HG03460 (cell line): ENCODE results near the gene RABGAP1L.
"Not testable (repeated sequence)": the region's sequence is repeated elsewhere in the genome, so short reads cannot be mapped to it uniquely, and the experiment has no call there.

Source experiments
- ATAC-seq: cut with Tn5 transposase; IDR thresholded peaks from one replicate; pipeline ENCODE4 v1.9.1; 2021; ENCODE audit not compliant: unreplicated experiment

The RABGAP1L gene

DNA sequence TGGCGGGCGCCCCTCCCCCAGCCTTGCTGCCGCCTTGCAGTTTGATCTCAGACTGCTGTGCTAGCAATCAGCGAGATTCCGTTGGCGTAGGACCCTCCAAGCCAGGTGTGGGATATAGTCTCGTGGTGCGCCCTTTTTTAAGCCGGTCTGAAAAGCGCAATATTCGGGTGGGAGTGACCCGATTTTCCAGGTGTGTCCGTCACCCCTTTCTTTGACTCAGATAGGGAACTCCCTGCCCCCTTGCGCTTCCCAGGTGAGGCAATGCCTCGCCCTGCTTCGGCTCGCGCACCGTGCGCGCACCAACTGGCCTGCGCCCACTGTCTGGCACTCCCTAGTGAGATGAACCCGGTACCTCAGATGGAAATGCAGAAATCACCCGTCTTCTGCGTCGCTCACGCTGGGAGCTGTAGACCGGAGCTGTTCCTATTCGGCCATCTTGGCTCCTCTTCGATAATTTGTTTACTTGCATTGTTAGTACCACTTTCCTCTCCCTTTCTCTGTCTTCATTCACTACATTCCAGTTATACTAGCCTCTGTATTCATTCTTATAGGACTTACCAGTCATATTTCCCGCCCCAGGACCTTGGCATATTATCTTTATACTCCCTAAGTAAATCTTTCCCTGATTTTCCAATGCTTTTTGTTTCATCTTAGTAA is 79.7 kb downstream of the RABGAP1L start:
- ATAC-seq = not testable (repeated sequence)

DNA sequence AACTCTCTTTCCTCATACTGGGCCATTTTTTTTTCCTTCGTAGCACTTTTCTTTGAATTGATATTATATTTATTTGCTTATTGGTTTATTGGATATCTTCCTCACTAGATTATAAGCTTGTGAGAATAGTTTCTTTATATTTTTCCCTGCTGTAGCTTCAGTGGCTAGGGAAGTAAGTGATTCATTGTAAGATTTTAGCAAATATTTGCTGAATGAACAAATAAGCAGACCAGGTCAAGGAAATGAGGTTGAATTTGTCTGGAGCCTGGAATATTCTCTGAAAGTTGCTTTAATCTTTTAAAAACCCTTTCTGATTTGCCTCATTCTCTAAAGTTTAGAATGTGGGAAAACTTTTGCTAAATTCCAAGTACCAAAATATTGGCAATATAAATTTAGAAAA is 80.2 kb downstream of the RABGAP1L start:
- ATAC-seq = no peak

DNA sequence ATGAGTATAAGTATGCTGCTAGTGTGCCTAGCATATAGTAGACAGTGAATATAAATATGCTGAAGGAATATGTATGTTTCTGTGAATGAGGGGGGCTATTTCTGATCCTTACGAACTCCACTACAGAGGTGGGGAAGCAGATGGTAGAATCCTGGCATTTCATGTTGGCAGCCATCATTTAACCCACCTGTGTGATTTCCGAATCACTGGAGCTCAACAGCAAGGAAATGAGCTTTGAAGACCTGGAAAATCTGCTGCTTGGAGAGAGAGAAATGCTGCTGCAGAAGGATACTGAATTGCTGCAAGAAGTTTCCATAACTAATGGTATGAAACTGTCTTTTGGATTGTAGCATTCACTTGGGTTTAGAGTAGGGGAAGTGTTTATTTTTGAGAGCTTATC is 83.5 kb downstream of the RABGAP1L start:
- ATAC-seq = no peak

DNA sequence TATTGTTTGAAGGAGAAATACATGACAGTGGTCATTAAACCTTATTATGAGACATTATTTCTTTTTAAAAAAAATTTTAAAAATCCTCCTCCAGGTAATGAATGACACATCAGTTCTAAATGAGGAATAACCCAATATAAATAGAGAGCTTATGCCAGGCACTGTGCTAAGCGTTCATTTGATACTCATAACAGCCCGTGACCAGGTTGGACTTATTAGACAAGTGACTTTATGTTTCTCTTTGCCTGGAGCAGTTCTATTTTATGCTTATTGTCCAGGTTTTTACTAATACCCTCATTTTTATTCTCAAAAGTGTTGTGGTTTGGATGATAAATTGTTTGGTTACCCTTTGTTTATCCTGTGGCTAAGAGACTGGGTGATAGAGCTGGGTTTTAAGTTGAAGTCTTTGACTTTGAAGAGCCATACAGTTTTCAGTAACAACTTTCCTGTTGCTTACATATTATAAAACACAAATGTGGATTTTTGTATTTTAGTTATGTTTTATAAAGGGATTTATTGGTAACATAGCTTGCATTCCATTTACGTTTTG is 84.2 kb downstream of the RABGAP1L start:
- no peak for ATAC-seq

DNA sequence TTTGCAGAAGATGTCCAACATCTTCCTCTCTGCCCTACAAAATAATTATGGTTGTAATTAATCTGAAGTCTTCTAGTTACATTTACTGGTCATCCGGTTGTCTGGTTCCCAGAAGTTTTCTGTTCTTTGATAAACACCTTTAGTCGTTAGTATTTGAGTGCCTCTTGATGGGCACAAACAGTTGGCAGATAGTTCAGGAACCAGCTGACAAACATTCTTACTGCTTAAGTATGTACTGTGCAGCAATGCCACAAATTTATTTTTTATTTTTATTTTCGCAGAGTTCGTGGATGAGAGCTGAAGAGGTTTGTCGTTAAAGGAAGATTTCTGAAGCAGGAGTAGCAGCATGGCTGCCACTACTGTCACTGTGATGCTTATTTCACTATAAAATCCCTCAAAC is 84.7 kb downstream of the RABGAP1L start:
- no peak for ATAC-seq

DNA sequence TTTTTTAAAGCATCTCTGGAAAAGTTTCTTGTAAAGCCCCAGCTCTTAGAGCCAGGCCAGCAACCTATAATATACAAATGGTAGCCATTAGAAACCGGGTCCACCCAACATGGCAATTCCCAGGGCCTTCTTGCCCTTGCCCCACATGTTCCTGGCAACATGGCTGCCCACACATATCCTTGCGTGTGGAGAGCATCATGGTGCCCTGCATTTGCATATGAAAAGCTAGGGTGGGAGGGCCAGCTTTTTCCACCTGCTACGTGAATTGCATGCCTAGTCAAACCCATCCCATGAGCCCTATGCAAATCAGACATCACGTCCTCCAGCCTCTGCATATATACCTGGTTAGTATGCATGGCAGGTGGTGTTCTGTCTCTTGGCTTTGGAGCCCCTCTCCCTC is 88.2 kb downstream of the RABGAP1L start:
- ATAC-seq = no peak

DNA sequence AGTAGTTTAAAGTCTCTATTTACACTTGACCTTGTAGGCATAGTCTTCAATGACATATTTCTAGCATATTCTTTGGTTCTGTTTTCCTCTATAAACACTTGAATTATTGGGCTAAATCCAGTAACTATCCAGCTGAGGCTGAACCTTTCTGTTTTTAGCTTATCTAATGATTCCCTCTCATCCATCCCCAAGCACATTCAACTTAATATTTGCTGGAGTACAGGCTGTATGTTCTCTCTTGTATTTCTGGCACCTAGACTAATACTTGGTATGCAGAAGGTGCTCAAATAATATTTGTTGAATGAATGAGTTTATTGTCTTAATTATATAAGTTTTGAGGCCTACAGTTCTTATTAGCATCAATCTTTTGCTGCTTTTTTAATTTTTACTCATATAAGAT is 88.7 kb downstream of the RABGAP1L start:
- no peak for ATAC-seq

DNA sequence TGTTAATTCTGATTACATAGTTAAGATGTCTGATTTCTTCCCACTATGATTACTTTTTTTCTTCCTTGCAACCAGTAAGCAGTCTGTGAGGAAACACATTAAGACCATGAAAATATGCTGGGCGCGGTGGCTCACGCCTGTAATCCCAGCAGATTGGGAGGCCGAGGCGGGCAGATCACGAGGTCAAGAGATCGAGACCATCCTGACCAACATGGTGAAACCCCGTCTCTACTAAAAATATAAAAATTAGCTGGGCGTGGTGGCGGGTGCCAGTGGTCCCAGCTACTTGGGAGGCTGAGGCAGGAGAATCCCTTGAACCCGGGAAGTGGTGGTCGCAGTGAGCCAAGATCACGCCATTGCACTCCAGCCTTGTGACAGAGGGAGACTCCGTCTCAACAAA is 97.1 kb downstream of the RABGAP1L start:
- ATAC-seq = not testable (repeated sequence)

DNA sequence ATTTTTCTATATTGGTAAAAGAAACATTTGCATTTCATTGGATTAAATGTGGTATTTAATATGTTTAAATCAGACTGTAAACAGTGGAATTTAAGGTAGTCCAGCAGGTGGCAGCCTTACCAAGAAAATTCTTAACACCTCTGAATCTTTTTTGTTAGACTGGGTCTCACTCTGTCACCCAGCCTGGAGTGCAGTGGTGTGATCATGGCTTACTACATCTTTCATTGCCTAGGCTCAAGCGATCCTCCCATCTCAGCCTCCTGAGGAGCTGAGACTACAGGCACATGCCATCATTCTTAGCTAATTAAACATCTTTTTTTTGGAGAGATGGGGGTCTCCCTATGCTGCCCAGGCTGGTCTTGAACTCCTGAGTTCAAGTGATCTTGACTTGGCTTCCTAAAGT is 98.8 kb downstream of the RABGAP1L start:
- no peak for ATAC-seq

DNA sequence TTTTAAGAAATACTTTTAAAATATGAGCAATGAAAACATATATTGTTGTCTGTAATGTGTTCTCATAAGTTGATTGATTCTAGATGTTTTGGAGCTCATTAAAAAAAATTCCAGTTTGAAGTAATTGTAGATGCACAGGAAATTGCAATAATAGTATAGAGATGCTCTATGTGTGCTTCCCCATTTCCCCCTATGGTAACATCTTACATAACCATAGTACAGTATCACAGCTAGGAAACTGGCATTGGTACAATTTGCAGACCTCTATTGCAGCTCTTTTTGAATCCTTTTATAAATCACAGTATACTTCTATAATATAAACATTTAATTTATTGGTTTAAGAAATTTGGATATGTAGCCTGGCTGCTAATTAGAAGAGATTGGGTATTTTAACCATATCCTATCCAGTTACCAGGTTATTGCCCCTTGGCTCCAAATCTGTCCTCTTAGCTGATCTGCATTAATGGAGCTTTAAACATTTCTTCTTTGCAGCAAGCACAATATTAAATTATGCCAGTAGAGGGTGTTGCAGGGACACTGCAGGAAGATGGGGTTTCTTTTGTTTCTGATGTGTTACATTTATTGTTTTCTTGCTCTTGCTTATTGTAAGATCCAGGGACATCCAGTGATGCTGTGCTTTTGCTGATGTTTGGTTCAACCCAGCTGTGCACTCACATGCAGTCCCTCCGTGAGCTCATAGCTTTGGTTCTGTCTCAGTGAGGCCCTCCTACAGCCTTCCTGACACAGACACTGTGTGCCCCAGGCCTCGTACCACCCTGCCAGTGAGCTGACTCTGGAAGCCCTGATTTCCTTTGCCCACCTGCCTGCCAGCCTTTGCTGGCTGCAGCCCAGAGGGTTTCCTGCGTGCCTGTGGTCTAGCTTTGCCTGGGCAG is 103.3 kb downstream of the RABGAP1L start:
- ATAC-seq = no peak

DNA sequence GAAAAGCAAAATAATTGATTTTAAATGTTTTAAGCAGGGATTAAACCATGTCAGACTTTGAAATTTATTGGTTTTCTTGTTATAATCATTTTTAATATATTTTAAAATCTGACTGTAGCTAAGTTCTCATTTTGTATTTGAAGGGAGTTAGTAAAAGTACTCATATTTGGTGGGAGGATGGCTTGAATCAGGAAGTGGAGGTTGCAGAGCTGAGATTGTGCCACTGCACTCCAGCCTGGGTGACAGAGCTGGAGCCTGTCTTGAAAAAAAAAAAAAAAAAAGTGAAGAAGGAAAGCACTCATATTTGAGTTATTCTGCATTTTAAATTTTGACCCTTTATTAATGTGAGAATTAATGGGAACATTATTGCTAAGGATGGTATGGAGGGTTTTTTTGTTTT is 106.0 kb downstream of the RABGAP1L start:
- ATAC-seq = no peak

DNA sequence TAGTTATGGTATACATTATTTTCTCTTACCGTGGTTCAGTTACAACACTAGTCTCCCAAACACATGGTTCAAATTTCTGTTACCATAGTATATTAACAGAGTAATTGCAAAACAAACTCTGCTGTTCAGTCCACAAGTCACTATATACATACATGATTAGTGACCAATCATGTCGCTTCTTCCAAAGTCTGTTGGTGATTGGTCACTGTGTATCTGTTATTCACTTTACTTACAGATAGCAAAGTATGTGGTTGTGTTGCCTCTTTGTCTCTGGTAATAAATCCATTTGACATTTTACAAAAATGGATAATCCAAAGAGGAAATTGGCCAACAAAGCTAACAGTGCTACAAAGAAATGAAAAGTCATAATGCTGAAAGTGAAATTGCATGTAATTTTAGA is 107.2 kb downstream of the RABGAP1L start:
- ATAC-seq = no peak

DNA sequence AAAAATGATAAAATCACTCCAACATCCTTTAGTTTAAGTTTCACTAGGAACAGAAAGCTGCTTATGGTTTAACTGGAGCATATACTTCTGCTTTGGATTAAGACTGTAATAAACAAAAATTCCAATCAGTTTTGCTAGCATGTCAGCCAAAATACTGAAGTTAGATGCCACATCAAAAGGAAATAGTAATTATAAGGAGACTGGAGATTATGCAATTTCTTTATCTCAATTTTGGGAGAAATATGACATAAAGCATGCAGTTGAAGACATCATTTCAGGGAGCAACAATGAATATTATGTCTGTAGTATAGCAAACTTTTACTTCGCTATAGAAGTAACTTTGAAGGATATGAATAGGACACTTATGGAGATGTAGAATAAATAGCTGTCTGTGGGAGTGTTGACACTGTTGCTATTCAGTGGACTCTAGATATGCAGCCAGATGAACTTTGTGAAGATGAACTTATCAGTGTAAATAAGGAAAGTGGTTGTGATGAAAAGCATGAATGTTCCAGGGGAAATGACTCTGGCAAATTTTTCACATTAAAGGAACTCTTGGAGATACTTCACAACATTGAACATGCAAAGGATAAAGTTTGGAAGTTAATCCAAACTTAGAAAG is 107.8 kb downstream of the RABGAP1L start:
- no peak for ATAC-seq

DNA sequence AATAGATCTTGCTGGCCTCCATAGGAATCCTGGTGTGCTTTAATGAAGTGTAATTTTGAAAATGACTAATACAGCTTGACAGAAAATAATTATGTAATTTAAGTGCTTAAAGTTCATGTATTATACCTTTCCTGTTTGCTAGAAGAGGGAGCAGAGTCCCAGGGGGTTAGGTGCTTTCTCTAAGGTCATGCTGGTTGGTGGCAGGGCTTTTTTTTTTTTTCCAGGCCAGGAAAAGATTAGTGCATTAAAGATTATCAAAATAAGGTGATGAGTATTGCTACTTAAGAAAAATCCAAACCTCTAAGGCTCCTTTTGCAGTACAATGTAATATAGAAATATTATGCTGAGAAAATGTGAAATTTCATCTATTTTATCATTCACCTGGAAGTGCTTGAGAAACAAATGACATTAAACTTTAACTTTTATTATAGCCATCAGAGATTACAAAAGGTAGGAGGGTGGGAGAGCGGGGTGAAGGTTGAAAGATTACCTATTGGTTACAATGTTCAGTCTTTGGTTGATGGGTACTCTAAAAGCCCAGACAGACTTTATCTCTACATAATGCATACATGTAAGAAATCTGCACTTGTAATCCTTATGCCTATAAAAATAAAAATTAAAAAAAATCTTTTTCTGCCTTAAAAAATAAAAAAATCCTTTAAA is 110.8 kb downstream of the RABGAP1L start:
- no peak for ATAC-seq

DNA sequence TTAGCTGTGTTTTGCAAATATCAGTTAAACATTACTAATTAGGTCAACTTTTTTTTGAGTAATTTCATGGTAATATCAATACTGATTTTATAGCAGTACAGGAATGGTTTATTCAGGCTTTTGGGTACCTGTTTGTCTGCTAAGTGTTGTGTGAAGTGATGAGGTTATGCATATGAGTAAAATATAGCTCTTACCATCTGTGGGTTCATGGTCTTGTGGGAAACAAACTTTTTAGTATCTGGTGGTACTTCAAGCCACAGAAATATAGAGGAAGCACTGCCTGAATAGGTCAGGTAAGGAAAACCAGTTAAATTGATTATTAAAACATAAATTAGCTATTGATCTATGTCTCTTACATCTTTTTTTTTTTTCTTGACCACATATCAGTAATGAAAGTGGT is 113.9 kb downstream of the RABGAP1L start:
- no peak for ATAC-seq

DNA sequence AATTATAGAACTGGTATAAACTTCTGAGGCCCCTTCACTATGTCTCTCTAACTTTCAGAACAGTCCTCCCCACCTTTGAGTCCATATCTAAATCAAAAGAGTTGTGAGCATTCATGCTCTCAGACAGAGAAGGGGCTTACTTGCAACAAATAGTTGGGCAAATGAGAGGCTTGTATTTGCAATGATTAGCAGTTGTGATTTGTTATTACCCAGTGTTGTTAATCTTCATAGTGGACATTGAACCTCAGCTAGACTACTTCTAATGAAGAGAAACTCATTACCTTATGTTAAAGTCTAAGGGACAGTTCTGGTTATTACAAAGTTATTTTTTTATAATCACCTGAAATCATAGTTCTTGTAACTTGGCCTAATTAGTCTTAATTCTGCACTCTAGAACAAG is 114.5 kb downstream of the RABGAP1L start:
- ATAC-seq = no peak

DNA sequence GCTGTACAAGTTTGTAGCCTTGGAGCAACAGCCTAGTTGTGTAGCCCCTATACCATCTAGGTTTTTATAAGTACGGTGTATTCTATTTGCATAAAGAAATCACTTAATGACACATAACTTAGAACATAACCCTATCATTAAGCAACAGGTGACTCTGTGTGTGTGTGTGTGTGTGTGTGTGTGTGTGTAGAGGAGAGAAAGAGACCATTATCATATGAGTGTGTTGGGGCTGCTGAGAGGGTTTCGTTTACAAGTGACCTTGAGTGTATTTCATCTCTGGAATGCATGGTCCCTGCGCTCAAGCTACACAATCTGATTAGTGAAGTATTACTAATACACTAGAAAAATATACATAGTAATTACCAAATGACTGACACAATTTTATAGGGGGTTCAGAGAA is 115.1 kb downstream of the RABGAP1L start:
- ATAC-seq = no peak

DNA sequence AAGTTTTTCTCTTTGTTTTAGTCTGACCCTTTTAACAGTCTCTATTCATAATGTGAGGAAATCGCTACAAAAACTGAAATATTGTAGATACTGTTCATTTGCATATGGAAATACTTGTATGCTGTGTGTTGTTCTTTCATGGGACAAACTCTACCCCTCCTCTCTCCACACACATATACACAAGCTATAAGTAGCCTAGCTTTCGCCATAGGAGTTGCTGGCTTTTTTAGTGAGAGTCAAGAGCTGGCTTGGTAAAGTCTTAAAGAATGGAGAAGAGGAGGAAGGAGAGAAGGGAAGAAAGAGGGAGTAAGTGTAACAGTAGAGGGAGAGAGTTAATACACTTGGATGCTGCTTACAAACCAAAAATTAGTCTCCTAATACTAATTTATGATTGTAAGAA is 115.6 kb downstream of the RABGAP1L start:
- no peak for ATAC-seq

DNA sequence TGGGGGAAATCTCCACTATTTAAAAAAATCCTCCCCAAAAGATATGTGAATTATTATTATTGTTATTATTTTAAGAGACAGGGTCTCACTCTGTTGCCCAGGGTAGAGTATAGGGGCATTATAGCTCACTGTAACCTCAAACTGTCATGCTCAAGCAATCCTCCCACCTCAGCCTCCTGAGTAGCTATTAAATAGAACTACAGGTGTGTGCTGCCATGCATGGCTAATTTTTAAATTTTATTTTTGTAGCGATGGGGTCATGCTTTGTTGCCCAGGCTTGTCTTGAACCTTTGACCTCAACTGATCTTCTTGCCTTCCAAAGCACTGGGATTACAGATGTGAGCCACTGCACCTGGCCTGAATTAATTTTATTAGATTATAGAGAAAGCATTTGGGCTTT is 116.8 kb downstream of the RABGAP1L start:
- peak; percentile 62 for ATAC-seq

DNA sequence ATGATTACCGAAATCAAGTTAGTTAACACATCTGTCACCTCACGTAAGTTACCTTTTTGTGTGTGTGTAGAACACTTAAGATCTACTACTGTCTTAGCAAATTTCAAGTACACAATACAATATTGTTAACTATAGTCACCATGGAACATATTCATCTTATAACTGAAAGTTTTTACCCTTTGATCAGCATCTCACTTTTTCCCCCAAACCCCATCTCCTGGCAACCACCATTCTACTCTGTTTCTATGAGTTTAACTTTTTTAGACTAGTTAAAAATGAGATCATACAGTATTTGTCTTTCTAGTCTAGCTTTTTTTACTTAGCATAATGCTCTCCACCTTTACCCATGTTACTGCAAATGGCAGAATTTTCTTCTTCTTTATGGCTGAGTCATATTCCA is 124.7 kb downstream of the RABGAP1L start:
- no peak for ATAC-seq

DNA sequence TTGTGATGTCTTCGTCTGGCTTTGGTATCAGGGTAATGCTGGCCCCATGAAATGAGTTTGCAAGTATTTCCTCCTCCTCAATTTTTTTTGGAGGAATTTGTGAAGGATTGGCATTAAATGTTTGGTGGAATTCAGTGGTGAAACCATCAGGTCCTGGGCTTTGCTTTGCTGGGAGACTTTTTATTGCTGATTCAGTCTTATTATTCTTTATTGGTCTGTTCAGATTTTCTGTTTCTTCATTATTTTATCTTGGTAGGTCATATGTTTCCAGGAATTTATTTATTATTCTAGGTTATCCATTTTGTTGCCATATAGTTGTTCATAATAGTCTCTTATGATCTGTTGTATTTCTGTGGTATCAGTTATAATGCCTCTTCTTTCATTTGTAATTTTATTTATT is 126.7 kb downstream of the RABGAP1L start:
- no peak for ATAC-seq
